Aortic smooth muscle cell (primary cell): ENCODE results near the gene CENPU. TPM values are rescaled to one million over a fixed set of nuclear protein-coding genes. Genes with fewer than 3 reads are reported as not detected.

Experiments used
- total RNA-seq: library from RNA; depleted of rRNA; stranded (reverse); fragments of >200 nt; gene quantifications from 2 replicates; pipeline ENCODE4 v1.2.3, GENCODE V29; 2014

Gene CENPU
- 9.1 and 26.2 TPM in 2 replicates for total RNA-seq

GRCh38 chr4:184733654-184734524 is at the start of gene CENPU:
TSS of gene CENPU (minus strand) at chr4:184734096. CDS start at chr4:184734062, 34 bp downstream.

GRCh38 chr4:184649026-184649970 is 84.6 kb downstream of the CENPU start, which contains the start of the genes CASP3 and PRIMPOL:
TSS of gene CASP3 (minus strand) at chr4:184649447. CDS start at chr4:184638453, 10,994 bp downstream.
TSS of gene PRIMPOL (plus strand) at chr4:184649738. CDS start at chr4:184657141, 7,403 bp downstream.

Other genes starting within 250 kb of the CENPU start
- gene CASP3, start 84.6 kb downstream of the CENPU start, total RNA-seq = 34.3 and 51.9 TPM in 2 replicates
- 13.5 and 15.4 TPM in 2 replicates for gene PRIMPOL, start 84.4 kb downstream of the CENPU start, total RNA-seq
- gene ACSL1, start 91.9 kb upstream of the CENPU start, total RNA-seq = 29.6 and 31.5 TPM in 2 replicates